HG03378 (cell line): ENCODE results near the gene CUL2.
"Not testable (repeated sequence)": the region's sequence is repeated elsewhere in the genome, so short reads cannot be mapped to it uniquely, and the experiment has no call there.

Source experiments
- ATAC-seq: cut with Tn5 transposase; IDR thresholded peaks from one replicate; pipeline ENCODE4 v1.9.1; 2021; ENCODE audit warnings: mild to moderate bottlenecking, moderate library complexity; ENCODE audit not compliant: unreplicated experiment

The CUL2 gene

GRCh38 chr10:35080261-35080660 lies 9.9 kb downstream of the CUL2 start:
- not testable (repeated sequence) for ATAC-seq

GRCh38 chr10:35079763-35080162 lies 10.4 kb downstream of the CUL2 start:
- no peak for ATAC-seq

GRCh38 chr10:35079265-35079664 lies 10.9 kb downstream of the CUL2 start:
- no peak for ATAC-seq

GRCh38 chr10:35075228-35075627 lies 14.9 kb downstream of the CUL2 start:
- ATAC-seq: no peak

- ATAC-seq: no peak
Measured at GRCh38 chr10:35074266-35074665, 15.9 kb downstream of the CUL2 start.

- no peak for ATAC-seq
Measured at GRCh38 chr10:35070521-35070920, 19.6 kb downstream of the CUL2 start.

GRCh38 chr10:35063837-35064454 lies 26.2 kb downstream of the CUL2 start:
- no peak for ATAC-seq

- no peak for ATAC-seq
Measured at GRCh38 chr10:35059481-35059880, 30.7 kb downstream of the CUL2 start.

GRCh38 chr10:35058686-35059085 lies 31.5 kb downstream of the CUL2 start:
- ATAC-seq: no peak

GRCh38 chr10:35058134-35058533 lies 32.0 kb downstream of the CUL2 start:
- peak; percentile 78 for ATAC-seq

- ATAC-seq: no peak
Measured at GRCh38 chr10:35056686-35057085, 33.5 kb downstream of the CUL2 start.

GRCh38 chr10:35056133-35056532 lies 34.0 kb downstream of the CUL2 start:
- no peak for ATAC-seq

- no peak for ATAC-seq
Measured at GRCh38 chr10:35050568-35050967, 39.6 kb downstream of the CUL2 start.

GRCh38 chr10:35046074-35046473 lies 44.1 kb downstream of the CUL2 start:
- ATAC-seq: no peak

- not testable (repeated sequence) for ATAC-seq
Measured at GRCh38 chr10:35045275-35045674, 44.9 kb downstream of the CUL2 start.

GRCh38 chr10:35043796-35044344 lies 46.3 kb downstream of the CUL2 start:
- ATAC-seq: no peak

GRCh38 chr10:35042783-35043182 lies 47.4 kb downstream of the CUL2 start:
- no peak for ATAC-seq

GRCh38 chr10:35041502-35041879 lies 48.6 kb downstream of the CUL2 start:
- ATAC-seq: no peak

- no peak for ATAC-seq
Measured at GRCh38 chr10:35040760-35041501, 49.2 kb downstream of the CUL2 start.

- no peak for ATAC-seq
Measured at GRCh38 chr10:35037104-35037503, 53.0 kb downstream of the CUL2 start.

GRCh38 chr10:35035606-35036005 lies 54.5 kb downstream of the CUL2 start:
- no peak for ATAC-seq

- no peak for ATAC-seq
Measured at GRCh38 chr10:35027567-35027966, 62.6 kb downstream of the CUL2 start.
